Inflammatory macrophage (primary cell): ENCODE data around the gene BACH1.
"Not testable (repeated sequence)": the region's sequence is repeated elsewhere in the genome, so short reads cannot be mapped to it uniquely, and the experiment has no call there.

Source experiments
- DNase-seq, 2 donors: peaks; one replicate each; pipeline ENCODE4 v3.0.0-alpha.2; 2020 to 2022
- total RNA-seq, 18 experiments: gene quantifications; one replicate each; lab custom pipeline; 2026; ENCODE audit warnings: mixed read lengths in 6 of 18, inconsistent platforms in 2 of 18; lab: John Stamatoyannopoulos, UW

BACH1 gene
- total RNA-seq, result 121 to 575 (median 311) reads per million in 18 experiments

- peak; percentile 92 to 96 for DNase-seq
These were observed at the start of gene BACH1 for GRCh38 chr21:29298348-29299045. TSS of gene BACH1 (plus strand) at chr21:29298922. CDS start at chr21:29321281, 22,359 bp downstream.

GRCh38 chr21:29249289-29249688 is 49.4 kb upstream of the BACH1 start:
- not testable (repeated sequence) for DNase-seq

- DNase-seq, result peak; percentile 63 to 77
These were observed 48.1 kb upstream of the BACH1 start for GRCh38 chr21:29250636-29251035.

GRCh38 chr21:29253861-29254260 is 44.9 kb upstream of the BACH1 start:
- DNase-seq, result not testable (repeated sequence)

GRCh38 chr21:29254550-29254949 is 44.2 kb upstream of the BACH1 start:
- DNase-seq, result no peak

- peak; percentile 72 to 86 for DNase-seq
These were observed 42.4 kb upstream of the BACH1 start for GRCh38 chr21:29256126-29256910.

GRCh38 chr21:29257701-29258100 is 41.0 kb upstream of the BACH1 start:
- no peak for DNase-seq

GRCh38 chr21:29258626-29259338 is 39.9 kb upstream of the BACH1 start:
- DNase-seq, result no peak

- DNase-seq, result no peak
These were observed 38.3 kb upstream of the BACH1 start for GRCh38 chr21:29260461-29260860.

GRCh38 chr21:29261555-29262540 is 36.9 kb upstream of the BACH1 start:
- DNase-seq, result no peak

GRCh38 chr21:29264721-29265120 is 34.0 kb upstream of the BACH1 start:
- DNase-seq, result no peak

- DNase-seq, result no peak
These were observed 32.8 kb upstream of the BACH1 start for GRCh38 chr21:29265690-29266479.

- DNase-seq, result no peak
These were observed 31.1 kb upstream of the BACH1 start for GRCh38 chr21:29267666-29268065.

- peak; percentile 53 to 82 for DNase-seq
These were observed 26.8 kb upstream of the BACH1 start for GRCh38 chr21:29271927-29272333.

- no peak for DNase-seq
These were observed 21.3 kb upstream of the BACH1 start for GRCh38 chr21:29277442-29277841.

- DNase-seq, result no peak
These were observed 19.2 kb upstream of the BACH1 start for GRCh38 chr21:29279558-29279957.

GRCh38 chr21:29281801-29282200 is 16.9 kb upstream of the BACH1 start:
- DNase-seq, result not testable (repeated sequence)

GRCh38 chr21:29287383-29287782 is 11.3 kb upstream of the BACH1 start:
- peak; percentile 72 to 77 for DNase-seq

GRCh38 chr21:29288239-29288638 is 10.5 kb upstream of the BACH1 start:
- no peak for DNase-seq

GRCh38 chr21:29289317-29289716 is 9.4 kb upstream of the BACH1 start:
- no peak for DNase-seq

- DNase-seq, result no peak
These were observed 8.5 kb upstream of the BACH1 start for GRCh38 chr21:29290240-29290639.
